ENCODE results near the gene RHOBTB3. TPM values are rescaled to one million over a fixed set of nuclear protein-coding genes. Genes with fewer than 3 reads are reported as not detected.

Gene RHOBTB3
- total RNA-seq, 1 donor from 2014 or later = 93.5 TPM

DNA sequence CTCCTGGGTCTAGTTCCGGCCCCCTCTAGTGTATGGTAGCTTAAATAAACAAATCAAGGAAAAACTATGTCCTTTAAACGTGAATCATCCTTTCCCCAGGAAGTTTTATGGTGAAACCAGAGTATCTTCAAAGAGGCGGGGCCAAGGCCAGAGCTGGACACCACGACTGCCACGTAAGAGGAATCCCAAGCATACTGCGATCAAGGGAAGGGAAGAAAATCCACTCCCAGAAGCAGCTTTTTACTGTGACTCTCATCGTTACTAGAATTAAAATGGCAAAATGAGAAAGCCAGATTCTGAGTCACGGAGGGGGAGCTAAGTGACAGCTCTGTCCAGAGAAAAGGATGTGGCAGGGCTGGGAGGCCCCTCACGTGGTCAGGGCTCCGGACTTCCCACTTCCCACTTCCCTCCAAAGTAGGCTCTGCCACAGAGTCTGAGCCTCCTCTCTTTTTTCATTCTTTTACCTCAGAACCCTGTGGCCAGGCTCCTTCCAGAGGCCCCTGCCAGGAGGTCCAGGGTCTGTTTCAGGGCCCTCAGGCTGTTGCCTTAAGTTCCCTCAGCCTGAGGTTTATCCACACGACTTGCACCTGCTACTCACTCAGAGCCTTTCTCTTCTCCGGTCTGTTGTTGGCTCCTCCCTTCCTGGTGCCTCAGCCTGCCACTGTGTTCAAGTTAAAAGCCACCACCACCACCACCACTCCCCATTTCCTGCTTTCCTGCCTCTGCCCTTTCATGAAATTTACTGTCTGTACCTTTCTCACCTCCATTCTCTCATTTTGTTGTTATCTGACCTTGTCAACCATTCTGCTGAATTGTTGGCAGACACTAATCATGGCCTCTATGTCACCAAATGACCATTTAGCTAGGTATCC, 92.8 kb downstream of the RHOBTB3 start:
- no peaks in the 10 kb centered on the region for H3K27me3 ChIP-seq (ENCODE audit: control insufficient read depth, insufficient read depth, low read length)
- TF ChIP-seq, protein P1, sequence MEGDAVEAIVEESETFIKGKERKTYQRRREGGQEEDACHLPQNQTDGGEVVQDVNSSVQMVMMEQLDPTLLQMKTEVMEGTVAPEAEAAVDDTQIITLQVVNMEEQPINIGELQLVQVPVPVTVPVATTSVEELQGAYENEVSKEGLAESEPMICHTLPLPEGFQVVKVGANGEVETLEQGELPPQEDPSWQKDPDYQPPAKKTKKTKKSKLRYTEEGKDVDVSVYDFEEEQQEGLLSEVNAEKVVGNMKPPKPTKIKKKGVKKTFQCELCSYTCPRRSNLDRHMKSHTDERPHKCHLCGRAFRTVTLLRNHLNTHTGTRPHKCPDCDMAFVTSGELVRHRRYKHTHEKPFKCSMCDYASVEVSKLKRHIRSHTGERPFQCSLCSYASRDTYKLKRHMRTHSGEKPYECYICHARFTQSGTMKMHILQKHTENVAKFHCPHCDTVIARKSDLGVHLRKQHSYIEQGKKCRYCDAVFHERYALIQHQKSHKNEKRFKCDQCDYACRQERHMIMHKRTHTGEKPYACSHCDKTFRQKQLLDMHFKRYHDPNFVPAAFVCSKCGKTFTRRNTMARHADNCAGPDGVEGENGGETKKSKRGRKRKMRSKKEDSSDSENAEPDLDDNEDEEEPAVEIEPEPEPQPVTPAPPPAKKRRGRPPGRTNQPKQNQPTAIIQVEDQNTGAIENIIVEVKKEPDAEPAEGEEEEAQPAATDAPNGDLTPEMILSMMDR (IDR thresholded peaks at IDR 0.05; ENCODE audit: insufficient read depth, low read length, poor library complexity, severe bottlenecking) = no peak
- peak; percentile 69 for DNase-seq (ENCODE audit: low read depth)
- H3K4me3 ChIP-seq (ENCODE audit: low read depth, low read length) = no peak overlapping the region
- H3K36me3 ChIP-seq (ENCODE audit: control insufficient read depth, insufficient read depth, low read length) = no peaks in the 10 kb centered on the region

DNA sequence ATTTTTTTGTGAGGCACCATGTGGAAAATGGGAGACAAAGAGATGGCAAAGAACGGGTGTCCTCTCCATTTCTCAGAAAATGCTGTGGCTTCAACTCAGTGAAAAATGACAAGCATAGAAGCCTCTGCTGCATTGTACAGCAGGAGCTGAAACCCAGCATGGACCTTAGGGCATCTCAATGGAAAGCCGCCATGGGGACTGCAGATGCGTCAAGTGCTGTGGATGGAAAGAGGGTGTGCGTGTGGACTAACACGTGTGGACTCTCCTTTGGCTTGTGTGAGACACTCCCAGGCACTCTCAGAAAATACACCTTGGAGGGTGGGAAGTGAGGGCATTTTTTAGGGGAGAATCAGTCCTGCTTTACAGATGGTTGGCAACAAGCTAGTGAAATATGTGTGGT, 93.6 kb downstream of the RHOBTB3 start:
- TF ChIP-seq, protein P1 (IDR thresholded peaks at IDR 0.05; ENCODE audit: insufficient read depth, low read length, poor library complexity, severe bottlenecking) = no peak
- no peaks in the 10 kb centered on the region for H3K27me3 ChIP-seq (ENCODE audit: control insufficient read depth, insufficient read depth, low read length)

DNA sequence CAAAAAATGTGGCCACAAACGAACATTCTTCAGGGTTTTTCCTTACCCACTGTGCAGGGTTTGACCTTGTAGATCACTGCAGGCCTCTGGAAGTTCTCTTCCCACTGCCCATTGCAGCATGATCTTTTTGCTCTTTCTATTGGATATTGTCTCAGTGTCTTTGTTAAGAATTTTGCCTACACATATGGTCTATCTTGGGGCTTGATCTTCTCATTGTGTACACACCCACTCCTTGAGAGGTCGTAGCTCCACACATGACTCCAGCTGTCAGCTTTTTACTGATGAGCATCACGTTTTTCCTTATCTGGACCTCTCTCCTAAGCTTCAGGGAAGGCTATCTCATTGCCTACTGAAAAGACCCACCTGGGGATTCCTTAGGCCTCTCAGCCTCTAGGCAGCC, 94.4 kb downstream of the RHOBTB3 start:
- Histone ChIP-seq H3K27me3 (ENCODE audit: control insufficient read depth, insufficient read depth, low read length) (no peaks in the 10 kb centered on the region), H3K4me3 (ENCODE audit: low read depth, low read length) (no peak overlapping the region), H3K36me3 (ENCODE audit: control insufficient read depth, insufficient read depth, low read length) (no peaks in the 10 kb centered on the region)
- DNase-seq (ENCODE audit: low read depth) = no peak
- TF ChIP-seq, protein P1 (IDR thresholded peaks at IDR 0.05; ENCODE audit: insufficient read depth, low read length, poor library complexity, severe bottlenecking) = no peak

More for the DNA sequence above, 93.6 kb downstream of the RHOBTB3 start:
- no peak for DNase-seq (ENCODE audit: low read depth)
- H3K36me3 ChIP-seq (ENCODE audit: control insufficient read depth, insufficient read depth, low read length) = no peaks in the 10 kb centered on the region
- H3K4me3 ChIP-seq (ENCODE audit: low read depth, low read length) = no peak overlapping the region

DNA sequence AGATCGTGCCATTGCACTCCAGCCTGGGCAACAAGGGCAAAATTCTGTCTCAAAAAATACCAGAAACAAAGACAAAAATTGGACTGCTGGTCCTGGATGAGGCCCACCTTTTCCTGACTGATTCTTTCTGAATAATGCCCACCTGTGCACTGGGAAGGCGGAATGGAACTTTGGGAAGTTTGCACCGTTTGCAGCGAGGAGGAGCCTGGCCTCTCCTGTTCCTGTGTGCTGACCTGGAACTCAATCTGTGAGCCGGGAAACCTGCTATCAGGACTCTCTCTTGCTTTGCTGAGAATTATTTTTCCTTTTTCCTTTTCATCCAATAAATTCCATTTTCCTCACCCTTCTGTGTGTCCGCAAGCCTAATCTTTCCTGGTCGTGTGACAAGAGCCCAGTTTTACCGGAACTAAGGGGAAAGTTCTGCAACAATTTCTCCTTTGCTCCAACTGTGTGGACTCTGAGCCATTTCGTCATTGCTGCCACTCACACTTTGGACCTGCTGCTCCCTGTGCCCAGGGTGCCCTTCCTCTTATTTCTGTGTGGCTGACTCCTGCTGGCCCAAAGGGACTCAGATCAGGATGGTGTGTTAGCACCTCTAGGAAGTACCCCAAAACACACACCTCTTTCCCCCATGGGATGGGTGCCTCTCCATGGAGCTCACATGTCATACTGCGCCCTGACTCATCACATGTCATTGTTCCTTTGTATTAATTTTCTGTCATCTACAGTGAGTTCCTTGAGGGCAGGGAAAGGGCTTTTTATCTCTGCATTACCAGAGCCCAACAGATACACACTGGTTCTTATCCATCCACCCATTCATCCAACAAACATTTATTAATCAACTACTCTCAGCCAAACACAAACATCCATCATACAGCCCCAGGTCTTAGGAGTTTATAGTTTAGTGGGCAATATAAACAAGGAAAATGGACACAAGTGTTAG, 96.1 kb downstream of the RHOBTB3 start:
- no peak for DNase-seq (ENCODE audit: low read depth)
- Histone ChIP-seq H3K27me3 (ENCODE audit: control insufficient read depth, insufficient read depth, low read length) (no peaks in the 10 kb centered on the region), H3K36me3 (ENCODE audit: control insufficient read depth, insufficient read depth, low read length) (no peaks in the 10 kb centered on the region), H3K4me3 (ENCODE audit: low read depth, low read length) (no peak overlapping the region)
- TF ChIP-seq, protein P1 (IDR thresholded peaks at IDR 0.05; ENCODE audit: insufficient read depth, low read length, poor library complexity, severe bottlenecking) = no peak

DNA sequence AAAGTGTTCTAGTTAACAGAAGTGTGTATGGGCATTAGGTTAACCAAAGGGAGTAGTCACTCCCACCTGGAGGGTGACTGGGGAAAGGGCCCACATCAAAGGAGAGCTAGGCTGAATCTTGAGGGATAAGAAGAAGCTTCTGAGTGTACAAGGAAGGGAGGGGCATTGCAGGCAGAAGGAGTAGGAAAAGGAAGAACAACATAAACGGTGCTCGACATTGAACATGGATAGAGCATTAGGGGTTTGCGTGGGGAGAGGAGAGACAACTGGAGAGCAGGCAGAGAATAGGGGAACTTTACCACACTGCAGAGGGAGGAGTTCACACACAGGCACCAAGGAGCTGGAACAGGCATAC, 96.7 kb downstream of the RHOBTB3 start:
- H3K4me3 ChIP-seq (ENCODE audit: low read depth, low read length) = no peak overlapping the region
- DNase-seq (ENCODE audit: low read depth) = no peak
- H3K36me3 ChIP-seq (ENCODE audit: control insufficient read depth, insufficient read depth, low read length) = no peaks in the 10 kb centered on the region
- H3K27me3 ChIP-seq (ENCODE audit: control insufficient read depth, insufficient read depth, low read length) = no peaks in the 10 kb centered on the region
- TF ChIP-seq, protein P1 (IDR thresholded peaks at IDR 0.05; ENCODE audit: insufficient read depth, low read length, poor library complexity, severe bottlenecking) = no peak

Measured in kidney epithelial cell (primary cell).